DND-41 (cell line): ENCODE measurements around the gene MYO5A.

Experiments
- CTCF ChIP-seq: IDR thresholded peaks from 2 replicates; pipeline ENCODE4 v1.5.1; 2012; ENCODE audit warnings: borderline replicate concordance, low read length, moderate library complexity, mild to moderate bottlenecking; ENCODE audit not compliant: poor library complexity, severe bottlenecking; ENCODE audit errors: extremely low read depth
- EZH2 ChIP-seq: IDR thresholded peaks from 3 replicates; pipeline ENCODE4 v1.6.1; 2012; ENCODE audit warnings: borderline replicate concordance, low read depth, mild to moderate bottlenecking, moderate library complexity, low read length, inconsistent platforms; ENCODE audit not compliant: severe bottlenecking

- TF ChIP-seq EZH2 (no peak), CTCF (no peak)
These were observed 180.5 kb downstream of the MYO5A start for GRCh38 chr15:52348056-52348745.
